K562 (cell line): Measurements from ENCODE around the gene RGPD4. TPM values are rescaled to one million over a fixed set of nuclear protein-coding genes. Genes with fewer than 3 reads are reported as not detected.

Experiments
- ATAC-seq: fragments of 200-7000 bp; cut with Tn5 transposase; 3 replicates; pipeline ENCODE4 v1.9.1; 2020; ENCODE audit warnings: moderate library complexity
- BruUV-seq: library from RNA; stranded (reverse); fragments of 400-500 nt; replicated peaks from 2 replicates; lab custom pipeline; 2021; lab: Mats Ljungman, UMichigan
- CTCF ChIA-PET: fragments of 300-600 bp; formaldehyde crosslinking; extraction: SDS; loops from one replicate; lab custom pipeline; 2021; ENCODE audit warnings: low intra/inter-chr PET ratio; lab: Yijun Ruan, JAX
- POLR2A ChIA-PET: fragments of 300-600, 350-650 bp; sonication (Branson Sonifier 250); formaldehyde crosslinking; extraction: SDS; loops from one replicate; lab custom pipeline; 2021; ENCODE audit warnings: antibody characterized with exemption, inconsistent platforms; lab: Yijun Ruan, JAX
- DNase-seq, 4 experiments: peaks; one replicate each; pipeline versions ENCODE4 v3.0.0 to v3.0.0-alpha.2; 2011 to 2018; ENCODE audit warnings: low spot score in 3 of 4, mixed read lengths in 3 of 4; ENCODE audit errors: extremely low read depth in 1 of 4
- FAIRE-seq: peaks from 2 replicates; lab custom pipeline; 2011; peaks lifted over from hg19 to GRCh38; lab: Jason Lieb, UNC
- H2AFZ ChIP-seq: 2 replicates; pipeline ENCODE4 v1.6.0; 2011; ENCODE audit warnings: low read depth, low read length, control low read depth, inconsistent platforms
- H3K27ac ChIP-seq: fragments of 200-600 bp; 3 replicates; pipeline ENCODE4 v1.8.0; 2011; ENCODE audit warnings: low read depth, mild to moderate bottlenecking, control low read depth, inconsistent platforms, low read length, moderate library complexity, mixed read lengths; ENCODE audit errors: extremely low read depth
- H3K27me3 ChIP-seq, 2 experiments: fragments of 300-600 bp in 1 of 2; 2 replicates in 1 of 2; 3 replicates in 1 of 2; pipeline versions ENCODE4 v1.6.0 to v1.8.0; 2011; ENCODE audit warnings: inconsistent platforms in 2 of 2, low read length in 2 of 2, mild to moderate bottlenecking in 1 of 2, mixed read lengths in 1 of 2, moderate library complexity in 1 of 2; ENCODE audit not compliant: control insufficient read depth in 2 of 2, insufficient read depth in 2 of 2
- H3K36me3 ChIP-seq: fragments of 300-600 bp; 3 replicates; pipeline ENCODE4 v1.8.0; 2011; ENCODE audit warnings: mild to moderate bottlenecking, low read length, inconsistent platforms; ENCODE audit not compliant: control insufficient read depth, insufficient read depth
- H3K4me1 ChIP-seq, 2 experiments: fragments of 200-600 bp in 1 of 2; replicated peaks in 1 of 2; 2 replicates in 1 of 2; 3 replicates in 1 of 2; pipeline versions ENCODE4 v1.5.1 to v1.8.0; 2011; ENCODE audit warnings: inconsistent platforms in 2 of 2, low read length in 2 of 2, mild to moderate bottlenecking in 1 of 2, mixed read lengths in 1 of 2, moderate library complexity in 1 of 2; ENCODE audit not compliant: control insufficient read depth in 2 of 2, insufficient read depth in 2 of 2
- H3K4me2 ChIP-seq: 2 replicates; pipeline ENCODE4 v1.6.1; 2011; ENCODE audit warnings: low read length, control low read depth, inconsistent platforms, mixed read lengths; ENCODE audit not compliant: insufficient read depth
- H3K4me3 ChIP-seq: fragments of 200-600 bp; sonication (generic), shearing (Covaris generic); 2 replicates; pipeline ENCODE4 v1.5.1; 2016; ENCODE audit warnings: control low read depth, inconsistent platforms
- H3K79me2 ChIP-seq: fragments of 200-600 bp; 3 replicates; pipeline ENCODE4 v1.8.0; 2011; ENCODE audit warnings: low read length, inconsistent platforms; ENCODE audit not compliant: control insufficient read depth, insufficient read depth
- H3K9ac ChIP-seq, 2 experiments: 2 replicates each; pipeline versions ENCODE4 v1.6.0 to v1.6.1; 2011; ENCODE audit warnings: low read depth in 2 of 2, low read length in 2 of 2, control low read depth in 1 of 2, inconsistent platforms in 1 of 2, mild to moderate bottlenecking in 1 of 2, mixed read lengths in 1 of 2; ENCODE audit not compliant: insufficient read depth in 1 of 2
- H3K9me1 ChIP-seq: one replicate; pipeline ENCODE4 v1.6.0; 2011; ENCODE audit warnings: inconsistent platforms, mild to moderate bottlenecking, low read length, moderate library complexity; ENCODE audit not compliant: control insufficient read depth, insufficient read depth
- H3K9me3 ChIP-seq: replicated peaks from 2 replicates; pipeline ENCODE4 v1.5.1; 2011; ENCODE audit warnings: low read depth, low read length, inconsistent platforms; ENCODE audit not compliant: control insufficient read depth, insufficient read depth
- H4K20me1 ChIP-seq: replicated peaks from 2 replicates; pipeline ENCODE4 v1.6.1; 2011; ENCODE audit warnings: low read length, inconsistent platforms, mixed read lengths; ENCODE audit not compliant: control insufficient read depth, insufficient read depth
- ARID3B ChIP-seq: fragments of 250-450 bp; sonication (Bioruptor Pico); IDR thresholded peaks from 2 replicates; pipeline ENCODE4 v1.4.0; 2020; ENCODE audit warnings: borderline replicate concordance
- ATF1 ChIP-seq, 2 experiments: fragments of 450-650 bp in 1 of 2; IDR thresholded peaks; 2 replicates each; pipeline ENCODE4 v1.6.1; 2016; ENCODE audit warnings: missing compliant biosample characterization in 1 of 2, missing genetic modification characterization in 1 of 2
- CBFA2T3 ChIP-seq: fragments of 450-650 bp; IDR thresholded peaks from 2 replicates; pipeline ENCODE4 v1.6.1; 2017
- CTCF ChIP-seq, 3 experiments: IDR thresholded peaks in 2 of 3; conservative IDR thresholded peaks in 1 of 3; 2 replicates each; pipeline ENCODE4 v1.5.1; 2011 to 2012; ENCODE audit warnings: low read length in 3 of 3, mild to moderate bottlenecking in 3 of 3, control low read depth in 2 of 3, improper control_type of control experiment in 1 of 3, inconsistent platforms in 1 of 3, low read depth in 1 of 3, mixed read lengths in 1 of 3, moderate library complexity in 1 of 3; ENCODE audit not compliant: insufficient read depth in 2 of 3
- ETV5 ChIP-seq: sonication (generic); formaldehyde crosslinking; IDR thresholded peaks from 2 replicates; pipeline ENCODE4 v1.4.0; 2020; ENCODE audit warnings: low read depth, mild to moderate bottlenecking, missing genetic modification reagents
- GATAD2B ChIP-seq: fragments of 450-650 bp; IDR thresholded peaks from 2 replicates; pipeline ENCODE4 v1.6.1; 2017; ENCODE audit warnings: mild to moderate bottlenecking, borderline replicate concordance
- HIVEP1 ChIP-seq: fragments of 250-450 bp; sonication (Bioruptor Pico); IDR thresholded peaks from 2 replicates; pipeline ENCODE4 v1.4.0; 2020; ENCODE audit warnings: mild to moderate bottlenecking
- JUNB ChIP-seq: fragments of 450-650 bp; formaldehyde crosslinking; conservative IDR thresholded peaks from 2 replicates; pipeline ENCODE4 v1.4.0; 2020; ENCODE audit warnings: mild to moderate bottlenecking
- RAD21 ChIP-seq, 2 experiments: fragments of 250-450 bp in 1 of 2; fragments of 450-650 bp in 1 of 2; sonication (Bioruptor Pico) in 1 of 2; formaldehyde crosslinking in 1 of 2; IDR thresholded peaks in 1 of 2; conservative IDR thresholded peaks in 1 of 2; 2 replicates each; pipeline versions ENCODE4 v1.4.0 to v1.8.0; 2020 to 2022; ENCODE audit warnings: mild to moderate bottlenecking in 2 of 2, moderate library complexity in 1 of 2
- SIN3A ChIP-seq, 2 experiments: fragments of 150-350 bp in 1 of 2; IDR thresholded peaks; 2 replicates each; pipeline ENCODE4 v1.6.1; 2011 to 2016; ENCODE audit warnings: borderline replicate concordance in 2 of 2, low read depth in 2 of 2, low read length in 2 of 2, mild to moderate bottlenecking in 2 of 2, moderate library complexity in 2 of 2; ENCODE audit not compliant: control insufficient read depth in 1 of 2
- SMAD2 ChIP-seq: fragments of 150-350 bp; IDR thresholded peaks from 2 replicates; pipeline ENCODE4 v1.6.1; 2014; ENCODE audit warnings: low read depth, mild to moderate bottlenecking, low read length
- TARDBP ChIP-seq: fragments of 450-650 bp; IDR thresholded peaks from 2 replicates; pipeline ENCODE4 v1.6.1; 2016
- TGIF2 ChIP-seq: sonication (generic); formaldehyde crosslinking; IDR thresholded peaks from 2 replicates; pipeline ENCODE4 v1.8.1; 2022; ENCODE audit warnings: mild to moderate bottlenecking, missing genetic modification reagents, moderate library complexity
- XRCC4 ChIP-seq: IDR thresholded peaks from one replicate; pipeline ENCODE4 v1.6.1; 2011; ENCODE audit not compliant: insufficient read depth, insufficient read length; ENCODE audit errors: extremely low read depth
- ZNF134 ChIP-seq: fragments of 250-450 bp; sonication (Bioruptor Pico); conservative IDR thresholded peaks from 2 replicates; pipeline ENCODE4 v1.4.0; 2020
- ZNF23 ChIP-seq: fragments of 250-450 bp; sonication (Bioruptor Pico); IDR thresholded peaks from 2 replicates; pipeline ENCODE4 v1.4.0; 2020; ENCODE audit warnings: mild to moderate bottlenecking
- ZNF507 ChIP-seq: conservative IDR thresholded peaks from 2 replicates; pipeline ENCODE4 v1.6.1; 2017; ENCODE audit warnings: missing genetic modification characterization, missing compliant biosample characterization
- WGBS: fragments of 100-300 bp; shearing (Covaris generic); methylation state at CpG from one replicate; pipeline ENCODE4 v1.1.6; 2016; ENCODE audit warnings: low coverage, mixed read lengths; ENCODE audit not compliant: insufficient coverage; ENCODE audit errors: missing lambda C conversion rate; 5-methylcytosine and 5-hydroxymethylcytosine counted together
- in situ Hi-C: fragments of 300-500 bp; cut with MboI; formaldehyde crosslinking; loops from 4 replicates; pipeline ENCODE4 v1.15.0; 2018; ENCODE audit warnings: inconsistent platforms, mixed read lengths
- intact Hi-C: fragments of 100-400 bp; cut with micrococcal nuclease; formaldehyde crosslinking; loops from 2 replicates; pipeline ENCODE4 v1.14.2; 2022
- polyA plus RNA-seq, 8 experiments: library from polyadenylated mRNA; depleted of rRNA in 4 of 8; stranded (reverse) in 5 of 8; unstranded in 3 of 8; fragments of >200 nt; fragmentation: Nextera tagmentation in 2 of 8; fragmentation: Illumina TruSeq in 1 of 8; extraction: Ambion mirVana in 2 of 8; extraction: Trizol in 1 of 8; gene quantifications; 2 replicates each; pipeline versions ENCODE4 v1.2.1 to v1.2.3, GENCODE V29; 2011 to 2014; ENCODE audit warnings: inconsistent platforms in 1 of 8, missing spikeins in 1 of 8
- total RNA-seq, 7 experiments: library from RNA; depleted of rRNA in 6 of 7; stranded (reverse); fragments of >200 nt in 6 of 7; fragmentation: Illumina TruSeq in 2 of 7; extraction: Trizol in 2 of 7; gene quantifications; 2 replicates each; pipeline versions ENCODE4 v1.2.1 to v1.2.3, GENCODE V29; 2011 to 2021; ENCODE audit warnings: low replicate concordance in 1 of 7

The RGPD4 gene
- total and polyA plus RNA-seq, 9 of the 15 experiments (the other 6 are each of a cell fraction or from before 2014, with no cell fraction given): 0.04 TPM; not detected in 8

GRCh38 chr2:107932979-107933378 lies 106.3 kb downstream of the RGPD4 start:
- H3K4me1 ChIP-seq: no peaks in the 10 kb centered on the region
- H3K27ac ChIP-seq: no peak overlapping the region
- H3K4me2 ChIP-seq: no peak overlapping the region
- CTCF ChIA-PET: no interaction called here
- H3K4me3 ChIP-seq: no peak overlapping the region
- intact Hi-C loops: no loop called here
- no peaks in the 10 kb centered on the region for H3K9me1 ChIP-seq
- POLR2A ChIA-PET: no interaction called here
- TF ChIP-seq ATF1 (CRISPR knock-in tag; IDR thresholded peaks at IDR 0.05): no peak
- no peak for TF ChIP-seq ATF1 (tag; IDR thresholded peaks at IDR 0.05)
- TF ChIP-seq TGIF2 (CRISPR knock-in tag): no peak
- no peak for TF ChIP-seq SMAD2
- TF ChIP-seq TARDBP: no peak
- TF ChIP-seq JUNB: no peak
- TF ChIP-seq CBFA2T3: no peak
- TF ChIP-seq ZNF507: no peak
- no peak for TF ChIP-seq ETV5 (CRISPR knock-in tag)
- TF ChIP-seq ARID3B: no peak
- no peak for TF ChIP-seq GATAD2B
- TF ChIP-seq ZNF23 (CRISPR knock-in tag): no peak
- TF ChIP-seq HIVEP1 (CRISPR knock-in tag): no peak
- peak in 2 of 3 experiments; percentile 25 to 41; a peak in 2 of 6 replicates for TF ChIP-seq CTCF (IDR thresholded peaks at IDR 0.05 in 2 of 3, conservative IDR thresholded peaks at IDR 0.05 in 1 of 3; ENCODE audit: insufficient read depth in 2 of 3, low read depth in 1 of 3, low read length in 3 of 3)
- TF ChIP-seq SIN3A (IDR thresholded peaks at IDR 0.05; ENCODE audit: borderline replicate concordance in 2 of 2, control insufficient read depth in 1 of 2, low read depth in 2 of 2, low read length in 2 of 2): no peak
- peak in 1 of 2 experiments; percentile 39; a peak in 2 of 4 replicates for TF ChIP-seq RAD21 (CRISPR knock-in tag; conservative IDR thresholded peaks at IDR 0.05 in 1 of 2, IDR thresholded peaks at IDR 0.05 in 1 of 2)
- TF ChIP-seq ZNF134 (CRISPR knock-in tag): no peak
- TF ChIP-seq XRCC4: no peak
- TF ChIP-seq, all 486 proteins: peak for 2
- Histone ChIP-seq H4K20me1 (no peaks in the 10 kb centered on the region), H3K9me3 (no peaks in the 10 kb centered on the region), H3K27me3 (no peaks in the 10 kb centered on the region; a peak in 1 of 5 replicates), H3K9ac (no peak overlapping the region), H3K79me2 (no peaks in the 10 kb centered on the region), H2AFZ (no peak overlapping the region), H3K36me3 (no peaks in the 10 kb centered on the region)
- no TSS peak for BruUV-seq
- FAIRE-seq: no peak
- ATAC-seq: no peak
- in situ Hi-C loops: loop anchor here (25.0 kb wide), 2 partner anchors 121 to 654 kb away; no protein-coding TSS in a partner anchor
- peak in 1 of 4 experiments; percentile 3 for DNase-seq
- WGBS: 2% methylated on average over 3 of the region's 3 CpGs
